Pancreas (tissue), 10 donors: Measurements from ENCODE around the gene PLEKHA5. TPM values are rescaled to one million over a fixed set of nuclear protein-coding genes. Genes with fewer than 3 reads are reported as not detected.
A peak's percentile ranks its signal among the peaks of the same experiment; 100 is the strongest.

Source experiments
- ATAC-seq, 4 donors: fragments of 200-7000 bp; cut with Tn5 transposase; one replicate each; pipeline versions ENCODE4 v1.8.0 to v1.9.1; 2020; ENCODE audit warnings: mild to moderate bottlenecking in 4 of 4, moderate library complexity in 4 of 4
- DNase-seq, 6 donors: peaks; one replicate each; pipeline ENCODE4 v3.0.0-alpha.2; 2020
- FAIRE-seq: peaks from 2 replicates; lab custom pipeline; 2012; peaks lifted over from hg19 to GRCh38; lab: Jason Lieb, UNC
- H3K27ac ChIP-seq, 4 donors: fragments of 200-600 bp; sonication (generic); 1 replicate in 3 of 4; 2 replicates in 1 of 4; pipeline versions ENCODE4 v1.5.0 to v1.8.0; 2020
- H3K27me3 ChIP-seq, 4 donors: fragments of 200-600 bp; one replicate each; pipeline ENCODE4 v1.8.0; 2021
- H3K36me3 ChIP-seq, 3 donors: fragments of 200-600 bp; sonication (generic) in 1 of 3; one replicate each; pipeline versions ENCODE4 v1.5.0 to v1.8.0; 2020 to 2021
- H3K4me1 ChIP-seq, 3 donors: fragments of 200-600 bp; one replicate each; pipeline ENCODE4 v1.8.0; 2021
- H3K4me3 ChIP-seq, 4 donors: fragments of 200-600 bp; sonication (generic) in 2 of 4; one replicate each; pipeline versions ENCODE4 v1.5.0 to v1.8.0; 2020 to 2021
- H3K9me3 ChIP-seq, 4 donors: fragments of 200-600 bp; one replicate each; pipeline ENCODE4 v1.8.0; 2021
- WGBS, 2 donors: extraction: QIAGEN DNeasy Blood & Tissue Kit; methylation state at CpG; one replicate each; pipeline ENCODE4 v1.1.7; 2013; 5-methylcytosine and 5-hydroxymethylcytosine counted together
- intact Hi-C, 3 donors: fragments of 100-400 bp; cut with DNase I; formaldehyde crosslinking; loops; one replicate each; pipeline versions ENCODE4 v1.11.1 to v1.14.2; 2022
- polyA plus RNA-seq, 2 donors: library from polyadenylated mRNA; stranded (reverse); fragments of 200-250 nt; gene quantifications; one replicate each; pipeline ENCODE4 v1.2.3, GENCODE V29; 2013
- total RNA-seq, 6 donors: library from RNA; stranded (reverse); fragmentation: NEBNext Ultra II Directional in 4 of 6; extraction: Animal tissue kit (Norgen Biotek cat#: 25700) in 4 of 6; gene quantifications; one replicate each; pipeline versions ENCODE4 v1.2.1 to v1.2.4, GENCODE V29; 2021 to 2023
- TF ChIP-seq, protein P1 (sequence below), 4 donors: fragments of 200-600 bp; sonication (generic) in 3 of 4; IDR thresholded peaks; one replicate each; pipeline versions ENCODE4 v1.5.0 to v1.8.0; 2021; ENCODE audit warnings: antibody characterized with exemption in 4 of 4
- donor health status: healthy with polysubstance abuse.
- donor health status: DM: no; HTN: no; CAD: no; lungs with moderate emphysema.
- donor health status: DM: no; HTN: no; CAD: no.
- donor health status: control.
- donor health status: control.
- donor health status: Bipolar disorder and iron deficiency.
- donor health status: DM: yes; HTN: yes; CAD: no.
- donor health status: DM: no; HTN: no; CAD: no.
- donor health status: DM: no; HTN: no; CAD: no.
- donor health status: DM: yes; HTN: yes; CAD: no.

Gene PLEKHA5
- total and polyA plus RNA-seq, 8 donors = 10.3 to 26.4 (median 17.5) TPM

DNA sequence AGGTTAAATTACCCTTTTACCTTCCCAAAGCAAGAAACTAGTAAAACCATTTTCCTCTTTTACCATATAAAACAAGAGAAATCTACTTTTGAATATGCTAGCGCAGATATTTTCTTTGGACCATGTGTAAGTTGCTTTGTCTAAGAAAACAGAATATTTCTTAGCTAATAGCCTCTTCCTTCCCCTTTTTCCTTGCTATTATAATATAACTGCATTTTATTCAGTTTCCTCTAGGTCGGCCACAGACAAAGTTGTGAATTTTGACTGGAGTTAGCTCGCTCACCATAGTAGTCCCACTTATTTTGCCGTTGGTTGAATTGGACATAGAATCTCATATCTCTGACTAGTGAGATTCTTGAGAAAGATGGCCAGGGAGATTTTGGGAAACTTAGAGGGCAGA, 115.6 kb downstream of the PLEKHA5 start:
- DNase-seq (no peak), FAIRE-seq (no peak), ATAC-seq (peak in 2 of 4 donors; percentile 18 to 32)
- Histone ChIP-seq H3K36me3 (no peaks in the 10 kb centered on the region), H3K27me3 (no peaks in the 10 kb centered on the region), H3K4me3 (no peak overlapping the region), H3K9me3 (no peaks in the 10 kb centered on the region), H3K4me1 (peaks cover 0 to 3% (median 0%) of the 10 kb centered on the region in 3 donors), H3K27ac (no peak overlapping the region)
- TF ChIP-seq, protein P1, sequence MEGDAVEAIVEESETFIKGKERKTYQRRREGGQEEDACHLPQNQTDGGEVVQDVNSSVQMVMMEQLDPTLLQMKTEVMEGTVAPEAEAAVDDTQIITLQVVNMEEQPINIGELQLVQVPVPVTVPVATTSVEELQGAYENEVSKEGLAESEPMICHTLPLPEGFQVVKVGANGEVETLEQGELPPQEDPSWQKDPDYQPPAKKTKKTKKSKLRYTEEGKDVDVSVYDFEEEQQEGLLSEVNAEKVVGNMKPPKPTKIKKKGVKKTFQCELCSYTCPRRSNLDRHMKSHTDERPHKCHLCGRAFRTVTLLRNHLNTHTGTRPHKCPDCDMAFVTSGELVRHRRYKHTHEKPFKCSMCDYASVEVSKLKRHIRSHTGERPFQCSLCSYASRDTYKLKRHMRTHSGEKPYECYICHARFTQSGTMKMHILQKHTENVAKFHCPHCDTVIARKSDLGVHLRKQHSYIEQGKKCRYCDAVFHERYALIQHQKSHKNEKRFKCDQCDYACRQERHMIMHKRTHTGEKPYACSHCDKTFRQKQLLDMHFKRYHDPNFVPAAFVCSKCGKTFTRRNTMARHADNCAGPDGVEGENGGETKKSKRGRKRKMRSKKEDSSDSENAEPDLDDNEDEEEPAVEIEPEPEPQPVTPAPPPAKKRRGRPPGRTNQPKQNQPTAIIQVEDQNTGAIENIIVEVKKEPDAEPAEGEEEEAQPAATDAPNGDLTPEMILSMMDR (IDR thresholded peaks at IDR 0.05) = no peak
- 95 to 99% methylated on average over 4 of the region's 4 CpGs for WGBS, 2 donors
- intact Hi-C loops = no loop called here

DNA sequence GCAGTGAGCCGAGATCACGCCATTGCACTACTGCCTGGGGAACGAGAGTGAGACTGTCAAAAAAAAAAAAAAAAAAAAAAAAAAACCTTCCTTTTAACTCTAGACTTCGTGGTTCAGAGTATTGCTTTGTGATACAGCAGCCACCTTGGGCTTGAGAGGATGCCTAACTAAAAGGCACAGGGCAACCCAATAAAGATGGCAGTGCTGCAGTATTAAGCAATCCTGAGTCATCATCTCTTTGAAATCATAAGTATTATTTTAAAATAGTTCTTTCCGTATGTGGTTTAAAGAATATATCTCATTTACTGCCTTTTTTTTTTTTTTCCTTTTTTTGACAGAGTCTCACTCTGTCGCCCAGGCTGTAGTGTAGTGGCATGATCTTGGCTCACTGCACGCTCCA, 116.1 kb downstream of the PLEKHA5 start:
- Histone ChIP-seq H3K9me3 (no peaks in the 10 kb centered on the region), H3K27ac (no peak overlapping the region), H3K27me3 (no peaks in the 10 kb centered on the region), H3K4me1 (peaks cover 0 to 3% (median 0%) of the 10 kb centered on the region in 3 donors), H3K4me3 (no peak overlapping the region), H3K36me3 (no peaks in the 10 kb centered on the region)
- intact Hi-C loops = no loop called here
- ATAC-seq (no peak), FAIRE-seq (no peak), DNase-seq (no peak)
- WGBS, 2 donors = 97 to 98% methylated on average over 7 of the region's 7 CpGs
- TF ChIP-seq, protein P1 (IDR thresholded peaks at IDR 0.05) = no peak

DNA sequence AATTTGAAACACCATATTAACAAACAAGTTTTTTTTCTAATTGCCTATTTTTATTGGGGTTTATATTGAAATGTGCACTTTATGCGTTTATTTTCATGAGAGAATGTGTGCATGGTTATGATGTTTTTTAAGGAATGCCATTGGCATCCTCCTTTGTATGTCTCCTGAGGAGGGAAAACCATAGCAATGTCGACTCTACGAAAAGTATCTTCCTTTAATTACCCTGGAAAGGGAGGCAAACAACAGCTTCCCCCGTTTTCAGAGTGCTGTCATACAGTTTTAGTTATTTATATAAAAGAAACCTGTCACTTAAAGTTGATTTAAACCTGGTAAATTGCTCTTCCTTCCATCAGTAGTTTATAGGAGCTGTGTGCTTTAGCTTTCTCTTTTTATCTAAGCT, 117.4 kb downstream of the PLEKHA5 start:
- DNase-seq (no peak), ATAC-seq (no peak), FAIRE-seq (no peak)
- Histone ChIP-seq H3K27me3 (no peaks in the 10 kb centered on the region), H3K36me3 (no peaks in the 10 kb centered on the region), H3K9me3 (no peaks in the 10 kb centered on the region), H3K4me3 (no peak overlapping the region), H3K27ac (no peak overlapping the region), H3K4me1 (peaks cover 0 to 3% (median 0%) of the 10 kb centered on the region in 3 donors)
- 86 to 88% methylated on average over 4 of the region's 4 CpGs for WGBS, 2 donors
- TF ChIP-seq, protein P1 (IDR thresholded peaks at IDR 0.05) = no peak
- intact Hi-C loops = no loop called here

DNA sequence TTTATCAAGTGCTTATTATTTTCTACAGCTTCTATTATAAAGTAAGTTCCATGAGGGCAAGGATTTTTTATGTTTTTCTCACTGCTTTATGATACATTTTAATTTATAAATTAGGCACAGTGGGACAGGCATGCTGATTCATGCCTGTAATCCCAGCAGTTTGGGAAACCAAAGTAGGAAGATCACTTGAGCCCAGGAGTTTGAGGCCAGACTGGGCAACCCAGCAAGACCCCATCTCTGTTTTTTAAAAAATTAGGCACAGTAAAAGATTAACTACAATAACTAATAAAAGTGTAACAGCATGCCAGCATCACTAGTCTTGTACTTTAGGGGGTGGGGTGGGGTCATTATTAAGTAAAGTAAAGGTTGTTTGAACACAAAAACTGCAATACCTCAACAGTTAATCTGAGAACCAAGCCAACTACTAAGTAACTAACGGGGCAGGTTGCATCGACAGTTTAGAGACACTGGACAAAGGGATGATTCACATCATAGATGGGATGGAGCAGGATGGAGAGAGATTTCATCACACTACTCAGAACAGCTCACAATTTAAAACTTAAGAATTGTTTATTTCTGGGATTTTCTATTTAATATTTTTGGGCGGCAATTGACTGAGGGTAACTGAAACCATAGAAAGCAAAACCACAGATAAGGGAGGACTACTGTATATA, 119.5 kb downstream of the PLEKHA5 start:
- TF ChIP-seq, protein P1 (IDR thresholded peaks at IDR 0.05) = no peak
- WGBS, 2 donors = 75 to 86% methylated on average over 3 of the region's 3 CpGs
- no peak for FAIRE-seq
- no peak overlapping the region for H3K27ac ChIP-seq
- no peak overlapping the region for H3K4me3 ChIP-seq
- H3K27me3 ChIP-seq = no peaks in the 10 kb centered on the region
- H3K9me3 ChIP-seq = no peaks in the 10 kb centered on the region
- H3K36me3 ChIP-seq = no peaks in the 10 kb centered on the region
- no peak for ATAC-seq
- H3K4me1 ChIP-seq = peaks cover 0 to 3% (median 0%) of the 10 kb centered on the region in 3 donors
- DNase-seq = no peak
- intact Hi-C loops = no loop called here

DNA sequence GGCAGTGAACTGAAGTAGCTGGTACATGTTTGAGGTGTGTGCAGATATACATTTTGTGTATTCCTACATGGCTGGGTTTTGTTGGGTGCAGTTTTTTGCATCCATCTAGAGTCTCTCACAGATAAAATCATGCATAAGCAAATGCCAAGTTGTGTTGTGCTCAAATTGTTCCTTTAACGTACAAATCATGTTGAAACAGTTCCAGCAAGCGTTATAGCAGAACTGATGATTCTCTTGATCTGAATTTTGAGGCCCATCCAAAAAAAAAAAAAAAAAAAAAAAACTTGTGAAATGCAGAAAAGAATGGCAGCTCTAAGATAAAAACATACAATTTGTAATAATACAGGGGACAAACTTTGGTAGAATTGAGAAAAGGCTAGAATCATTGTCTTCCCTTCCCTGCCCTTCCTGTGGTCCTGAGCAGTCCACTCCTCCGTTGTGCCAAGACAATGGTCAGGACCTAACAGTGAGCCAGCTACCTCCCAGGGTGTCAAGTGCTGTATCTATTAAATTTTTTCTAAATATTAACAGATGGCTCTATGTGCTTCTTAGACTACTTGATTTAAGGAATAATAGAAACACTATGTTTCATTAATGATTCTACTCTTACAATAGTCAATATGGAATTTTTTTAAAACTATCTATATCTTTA, 122.1 kb downstream of the PLEKHA5 start:
- TF ChIP-seq, protein P1 (IDR thresholded peaks at IDR 0.05) = no peak
- intact Hi-C loops = no loop called here
- Histone ChIP-seq H3K4me3 (no peak overlapping the region), H3K4me1 (peaks cover 0 to 3% (median 0%) of the 10 kb centered on the region in 3 donors), H3K36me3 (no peaks in the 10 kb centered on the region), H3K9me3 (no peaks in the 10 kb centered on the region), H3K27ac (no peak overlapping the region), H3K27me3 (no peaks in the 10 kb centered on the region)
- 49 to 50% methylated on average over 3 of the region's 3 CpGs for WGBS, 2 donors
- DNase-seq = no peak
- peak in 1 of 4 donors; percentile 36 for ATAC-seq
- no peak for FAIRE-seq
